Endothelial cell of hepatic sinusoid (primary cell): ENCODE results near the gene CHMP5.
"Not testable (repeated sequence)": the region's sequence is repeated elsewhere in the genome, so short reads cannot be mapped to it uniquely, and the experiment has no call there.

ENCODE experiments used
- in situ Hi-C: cut with HindIII; loops from 2 replicates; pipeline ENCODE4 v1.10.0; 2017; ENCODE audit warnings: low sequenced_read_pairs

Gene CHMP5

GRCh38 chr9:33309903-33310302 is 45.1 kb downstream of the CHMP5 start:
- in situ Hi-C loops: no loop called here

GRCh38 chr9:33310748-33311147 is 45.9 kb downstream of the CHMP5 start:
- in situ Hi-C loops: no loop called here

- in situ Hi-C loops: no loop called here
Observed at GRCh38 chr9:33311953-33312352, 47.1 kb downstream of the CHMP5 start.

GRCh38 chr9:33315371-33315770 is 50.5 kb downstream of the CHMP5 start:
- in situ Hi-C loops: no loop called here

GRCh38 chr9:33317136-33317535 is 52.3 kb downstream of the CHMP5 start:
- in situ Hi-C loops: not testable (repeated sequence)

GRCh38 chr9:33318225-33318624 is 53.4 kb downstream of the CHMP5 start:
- in situ Hi-C loops: no loop called here

GRCh38 chr9:33318781-33319180 is 53.9 kb downstream of the CHMP5 start:
- in situ Hi-C loops: no loop called here

- in situ Hi-C loops: no loop called here
Observed at GRCh38 chr9:33320230-33320567, 55.4 kb downstream of the CHMP5 start.

GRCh38 chr9:33320568-33321261 is 55.9 kb downstream of the CHMP5 start:
- in situ Hi-C loops: no loop called here

- in situ Hi-C loops: no loop called here
Observed at GRCh38 chr9:33329117-33329563, 64.3 kb downstream of the CHMP5 start.

GRCh38 chr9:33329979-33330378 is 65.1 kb downstream of the CHMP5 start:
- in situ Hi-C loops: no loop called here

- in situ Hi-C loops: no loop called here
Observed at GRCh38 chr9:33331377-33331891, 66.6 kb downstream of the CHMP5 start.
